Activated CD4-positive, alpha-beta T cell treated with anti-CD3 and anti-CD28 coated beads, Interleukin-2, amount 50 U/mL, for 4 hours (primary cell): ENCODE data around the gene PLD5.
"Not testable (repeated sequence)": the region's sequence is repeated elsewhere in the genome, so short reads cannot be mapped to it uniquely, and the experiment has no call there.

ENCODE experiments used
- DNase-seq, 2 experiments: peaks; one replicate each; pipeline ENCODE4 v3.0.0-alpha.2; 2020

The PLD5 gene

GRCh38 chr1:242416657-242417056, 107.8 kb downstream of the PLD5 start:
- no peak for DNase-seq

GRCh38 chr1:242412921-242413320, 111.6 kb downstream of the PLD5 start:
- DNase-seq, result no peak

- DNase-seq, result no peak
These were observed 112.6 kb downstream of the PLD5 start for GRCh38 chr1:242411901-242412300.

- DNase-seq, result no peak
These were observed 118.5 kb downstream of the PLD5 start for GRCh38 chr1:242405947-242406346.

GRCh38 chr1:242404296-242404695, 120.2 kb downstream of the PLD5 start:
- no peak for DNase-seq

- no peak for DNase-seq
These were observed 121.5 kb downstream of the PLD5 start for GRCh38 chr1:242402956-242403355.

- no peak for DNase-seq
These were observed 122.6 kb downstream of the PLD5 start for GRCh38 chr1:242401937-242402336.

- DNase-seq, result no peak
These were observed 126.1 kb downstream of the PLD5 start for GRCh38 chr1:242398351-242398750.

GRCh38 chr1:242391896-242392295, 132.6 kb downstream of the PLD5 start:
- DNase-seq, result no peak

- not testable (repeated sequence) for DNase-seq
These were observed 148.4 kb downstream of the PLD5 start for GRCh38 chr1:242376121-242376520.

GRCh38 chr1:242350446-242350845, 174.1 kb downstream of the PLD5 start:
- not testable (repeated sequence) for DNase-seq

- no peak for DNase-seq
These were observed 174.9 kb downstream of the PLD5 start for GRCh38 chr1:242349636-242350035.

GRCh38 chr1:242330865-242331264, 193.6 kb downstream of the PLD5 start:
- not testable (repeated sequence) for DNase-seq

- not testable (repeated sequence) for DNase-seq
These were observed 197.1 kb downstream of the PLD5 start for GRCh38 chr1:242327381-242327780.

- DNase-seq, result not testable (repeated sequence)
These were observed 202.5 kb downstream of the PLD5 start for GRCh38 chr1:242321981-242322380.

- no peak for DNase-seq
These were observed 206.4 kb downstream of the PLD5 start for GRCh38 chr1:242318140-242318539.

GRCh38 chr1:242314865-242315264, 209.6 kb downstream of the PLD5 start:
- not testable (repeated sequence) for DNase-seq

- not testable (repeated sequence) for DNase-seq
These were observed 210.3 kb downstream of the PLD5 start for GRCh38 chr1:242314085-242314649.

GRCh38 chr1:242308681-242309080, 215.8 kb downstream of the PLD5 start:
- not testable (repeated sequence) for DNase-seq

GRCh38 chr1:242293781-242294180, 230.7 kb downstream of the PLD5 start:
- not testable (repeated sequence) for DNase-seq

GRCh38 chr1:242288067-242288466, 236.4 kb downstream of the PLD5 start:
- not testable (repeated sequence) for DNase-seq

- DNase-seq, result not testable (repeated sequence)
These were observed 241.6 kb downstream of the PLD5 start for GRCh38 chr1:242282758-242283485.

GRCh38 chr1:242278406-242278805, 246.1 kb downstream of the PLD5 start:
- not testable (repeated sequence) for DNase-seq

- DNase-seq, result not testable (repeated sequence)
These were observed 247.7 kb downstream of the PLD5 start for GRCh38 chr1:242276769-242277168.

- not testable (repeated sequence) for DNase-seq
These were observed 257.5 kb downstream of the PLD5 start for GRCh38 chr1:242267004-242267403.
